GM19328 (cell line): ENCODE measurements around the gene JMJD8.

ENCODE experiments used
- ATAC-seq: cut with Tn5 transposase; IDR thresholded peaks from one replicate; pipeline ENCODE4 v1.9.1; 2021; ENCODE audit warnings: mild to moderate bottlenecking, moderate library complexity; ENCODE audit not compliant: unreplicated experiment

The JMJD8 gene

DNA sequence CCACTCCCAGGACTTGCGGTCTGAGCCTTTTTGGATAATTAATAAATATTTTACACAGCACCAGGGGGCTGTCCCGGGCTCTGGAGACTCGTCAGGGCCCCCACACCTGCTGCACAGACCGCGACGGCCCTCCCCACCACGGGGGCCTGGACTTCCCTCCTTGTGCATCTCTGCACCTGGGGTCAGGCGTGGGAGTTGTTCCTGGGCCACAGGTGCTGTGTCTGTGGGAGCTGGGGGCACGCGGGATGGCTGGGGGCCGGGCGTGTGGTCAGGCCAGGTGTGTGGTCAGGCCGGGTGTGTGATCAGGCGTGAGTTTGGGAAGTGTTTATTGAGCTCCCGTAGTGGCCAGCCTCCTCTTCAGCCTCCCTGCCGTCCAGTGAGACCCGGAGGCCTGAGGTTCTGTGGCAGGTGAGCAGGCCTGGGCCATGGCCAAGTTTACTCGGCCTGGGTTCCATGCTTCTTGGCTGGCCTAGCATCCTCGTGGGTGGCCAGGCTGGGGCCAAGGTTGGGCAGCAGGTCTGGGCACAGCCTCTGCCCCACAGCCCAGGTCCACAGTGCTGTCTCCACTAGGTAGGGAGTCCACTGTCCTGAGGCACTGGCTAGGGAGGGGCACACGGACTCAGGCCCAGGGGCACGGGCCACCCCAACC, 5.8 kb downstream of the JMJD8 start:
- no peak for ATAC-seq

GRCh38 chr16:677316-678190, 6.6 kb downstream of the JMJD8 start:
- ATAC-seq: no peak

GRCh38 chr16:676913-677312, 7.2 kb downstream of the JMJD8 start:
- no peak for ATAC-seq

- ATAC-seq: no peak
Measured at GRCh38 chr16:676565-676902, 7.6 kb downstream of the JMJD8 start.

- ATAC-seq: no peak
Measured at GRCh38 chr16:675884-676564, 8.1 kb downstream of the JMJD8 start.

DNA sequence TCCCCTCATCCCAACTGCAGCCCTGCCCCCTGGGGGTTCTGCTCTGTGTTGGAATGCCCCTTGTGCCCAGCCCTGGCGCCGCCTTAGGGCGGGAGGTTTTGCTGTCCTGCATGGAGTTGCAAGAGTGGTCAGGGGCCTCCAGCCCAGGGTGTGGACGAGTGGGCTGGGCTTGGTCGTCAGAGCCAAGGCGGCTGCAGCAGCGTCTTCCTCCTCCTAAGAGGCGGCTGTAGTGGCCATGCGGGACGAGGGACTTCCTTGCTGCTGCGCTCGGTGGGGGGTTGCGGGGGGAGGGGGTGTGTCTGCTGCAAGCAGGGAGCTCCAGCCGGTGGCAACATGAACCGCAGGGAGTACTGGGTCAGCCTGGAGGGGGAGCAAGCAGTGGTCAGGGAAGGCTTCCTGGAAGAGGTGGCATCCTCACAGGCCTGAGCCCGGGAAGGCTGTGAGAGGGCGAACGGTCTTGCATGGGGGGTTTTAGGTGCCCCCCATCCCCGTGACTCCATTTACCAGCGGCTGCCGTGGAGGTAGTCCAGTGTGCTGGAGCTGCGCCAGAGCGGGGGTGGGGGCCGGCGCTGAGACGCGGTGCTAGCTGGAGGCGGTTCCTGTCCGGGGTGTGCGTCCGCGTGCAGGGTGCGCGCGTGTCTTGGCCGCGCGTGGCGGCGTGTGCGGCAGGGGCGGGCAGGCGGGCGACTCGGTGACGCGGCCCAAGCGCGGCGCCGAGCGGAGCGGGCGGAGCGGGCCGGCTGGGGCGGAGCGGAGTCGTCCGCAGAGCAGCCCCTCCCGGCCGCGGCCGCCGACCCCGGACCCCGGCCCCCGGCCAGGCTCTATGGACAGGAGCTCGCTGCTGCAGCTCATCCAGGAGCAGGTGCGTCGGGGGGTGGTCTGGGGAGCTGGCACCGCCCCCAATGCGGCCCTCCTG, 8.9 kb downstream of the JMJD8 start, which contains the start of gene RHBDL1:
TSS of gene RHBDL1 (plus strand) at position 704 of the 916 bp plus-strand sequence. CDS start at position 824, 120 bp downstream.
- no peak for ATAC-seq

- no peak for ATAC-seq
Measured at GRCh38 chr16:674214-674881, 9.8 kb downstream of the JMJD8 start.

- ATAC-seq: no peak
Measured at GRCh38 chr16:673399-673991, 10.6 kb downstream of the JMJD8 start.

DNA sequence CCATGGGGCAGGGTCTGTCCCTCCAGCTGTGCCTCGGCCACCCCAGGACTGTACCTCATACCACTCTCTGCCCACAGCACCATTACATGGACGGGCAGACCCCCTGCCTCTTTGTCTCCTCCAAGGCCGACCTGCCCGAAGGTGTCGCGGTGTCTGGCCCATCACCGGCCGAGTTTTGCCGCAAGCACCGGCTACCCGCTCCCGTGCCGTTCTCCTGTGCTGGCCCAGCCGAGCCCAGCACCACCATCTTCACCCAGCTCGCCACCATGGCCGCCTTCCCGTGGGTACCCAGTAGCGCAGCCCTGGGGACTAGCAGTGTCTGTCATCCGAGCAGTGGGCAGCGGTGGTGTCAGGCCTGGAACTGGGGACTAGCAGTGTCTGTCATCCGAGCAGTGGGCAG, 11.3 kb downstream of the JMJD8 start:
- no peak for ATAC-seq

- ATAC-seq: no peak
Measured at GRCh38 chr16:672371-672770, 11.8 kb downstream of the JMJD8 start.

DNA sequence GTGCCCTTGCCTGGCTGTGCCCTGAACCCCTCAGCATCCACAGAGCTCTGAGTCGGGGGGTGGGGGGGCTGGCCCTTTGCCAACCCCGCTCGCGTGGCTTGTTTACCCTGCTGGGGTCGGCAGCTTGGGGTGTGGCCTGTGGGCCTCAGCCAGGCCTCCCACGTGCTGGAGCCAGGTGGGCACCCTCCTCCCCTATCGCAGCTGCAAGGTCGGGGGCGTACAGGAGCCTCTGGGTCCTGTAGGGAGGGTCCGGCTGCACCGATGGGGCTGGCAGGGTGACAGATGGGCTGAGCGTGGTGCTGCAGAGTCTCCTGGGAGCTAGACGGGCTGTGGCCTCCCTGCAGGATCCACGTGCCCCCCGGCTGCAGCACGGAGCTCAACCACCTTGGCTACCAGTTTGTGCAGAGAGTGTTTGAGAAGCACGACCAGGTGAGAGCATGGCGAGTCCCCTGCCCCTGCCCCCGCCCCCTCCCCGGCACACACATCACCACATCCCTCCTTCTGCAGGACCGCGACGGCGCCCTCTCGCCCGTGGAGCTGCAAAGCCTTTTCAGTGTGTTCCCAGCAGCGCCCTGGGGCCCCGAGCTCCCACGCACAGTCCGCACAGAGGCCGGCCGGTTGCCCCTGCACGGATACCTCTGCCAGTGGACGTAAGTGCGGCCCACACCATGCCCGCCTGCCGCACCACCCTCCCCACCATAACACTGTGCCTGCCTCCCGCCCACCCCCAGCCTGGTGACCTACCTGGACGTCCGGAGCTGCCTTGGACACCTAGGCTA, 12.6 kb downstream of the JMJD8 start:
- ATAC-seq: no peak

- ATAC-seq: no peak
Measured at GRCh38 chr16:670485-671352, 13.4 kb downstream of the JMJD8 start.

DNA sequence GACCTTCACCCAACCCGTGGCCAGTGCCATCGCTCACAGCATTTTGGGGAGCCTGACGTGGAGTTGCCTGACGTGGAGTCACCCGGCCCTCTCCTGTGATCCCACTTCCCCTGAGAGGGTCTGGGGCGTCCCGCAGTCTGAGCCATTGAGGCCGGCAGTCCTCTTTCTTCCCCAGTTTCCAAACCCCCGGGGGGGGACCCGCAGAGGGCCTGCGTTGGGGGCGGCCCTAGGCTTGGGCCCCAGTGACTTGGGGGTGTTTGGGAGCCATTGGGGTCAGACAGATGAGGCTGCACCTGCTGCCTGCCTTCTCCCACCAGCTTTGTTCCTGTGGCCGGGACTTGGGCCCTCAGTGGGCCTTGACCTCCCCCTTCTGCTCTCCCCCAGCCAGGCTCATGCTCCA, 14.5 kb downstream of the JMJD8 start:
- no peak for ATAC-seq

GRCh38 chr16:668519-669171, 15.5 kb downstream of the JMJD8 start:
- ATAC-seq: no peak

GRCh38 chr16:667780-668518, 16.2 kb downstream of the JMJD8 start, which contains the start of gene RHOT2:
Gene RHOT2 (plus strand): TSS chr16:668132. CDS start chr16:668200, 68 bp downstream.
- peak; percentile 88 for ATAC-seq

DNA sequence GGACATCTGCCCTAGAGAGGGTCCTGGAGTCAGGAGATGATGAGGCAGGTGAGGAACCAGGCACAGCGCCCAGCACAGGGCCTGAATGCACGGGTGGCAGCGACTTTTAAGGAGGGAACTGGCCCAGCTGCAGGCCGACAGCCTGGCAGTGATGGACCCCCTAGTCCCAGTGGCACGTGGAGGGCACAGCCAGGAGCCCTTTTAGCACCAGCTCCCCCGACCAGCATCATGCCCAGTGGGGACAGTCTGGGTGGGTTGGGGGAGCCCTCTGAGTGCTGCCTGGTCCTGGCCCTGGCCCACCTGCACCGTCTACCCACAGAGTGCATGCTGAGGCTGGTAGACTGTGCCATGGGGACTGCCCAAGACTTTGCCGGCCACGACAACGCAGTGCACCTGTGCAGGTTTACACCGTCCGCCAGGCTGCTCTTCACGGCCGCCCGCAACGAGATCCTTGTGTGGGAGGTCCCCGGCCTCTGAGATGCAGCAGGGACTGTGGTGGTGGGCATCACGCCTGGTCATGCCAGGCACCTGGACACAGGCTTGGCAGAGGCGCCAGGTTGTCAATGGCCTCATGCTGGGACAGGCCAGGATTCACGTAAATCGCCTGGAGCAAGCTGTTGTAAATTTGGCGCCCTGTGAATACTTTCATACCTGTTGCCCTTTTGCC, 16.9 kb downstream of the JMJD8 start:
- no peak for ATAC-seq
